Suppressor macrophage treated with lipopolysaccharide for 4 hours (primary cell): Measurements from ENCODE around the gene ZNF468.
"Not testable (repeated sequence)": the region's sequence is repeated elsewhere in the genome, so short reads cannot be mapped to it uniquely, and the experiment has no call there.

ENCODE experiments used
- DNase-seq: peaks from one replicate; pipeline ENCODE4 v3.0.0-alpha.2; 2020

The ZNF468 gene

GRCh38 chr19:52857378-52858191 lies at the start of gene ZNF468:
ZNF468 (minus strand) TSS chr19:52857619; CDS start chr19:52854272, 3,347 bp downstream.
- DNase-seq = peak; percentile 78

GRCh38 chr19:52904052-52904780 lies 46.8 kb upstream of the ZNF468 start:
- DNase-seq = not testable (repeated sequence)

- no peak for DNase-seq
Observed at GRCh38 chr19:52901842-52902241, 44.4 kb upstream of the ZNF468 start.

GRCh38 chr19:52898596-52898995 lies 41.2 kb upstream of the ZNF468 start:
- DNase-seq = not testable (repeated sequence)

GRCh38 chr19:52898101-52898500 lies 40.7 kb upstream of the ZNF468 start:
- DNase-seq = no peak

- DNase-seq = peak; percentile 97
Observed at GRCh38 chr19:52897138-52897935, 39.9 kb upstream of the ZNF468 start, which contains the start of gene ZNF320. ZNF320 (minus strand) TSS chr19:52897635; CDS start chr19:52890255, 7,380 bp downstream.

- DNase-seq = peak; percentile 19
Observed at GRCh38 chr19:52896431-52897137, 39.2 kb upstream of the ZNF468 start.

GRCh38 chr19:52891336-52891735 lies 33.9 kb upstream of the ZNF468 start:
- no peak for DNase-seq

GRCh38 chr19:52889931-52890330 lies 32.5 kb upstream of the ZNF468 start:
- no peak for DNase-seq

GRCh38 chr19:52889076-52889475 lies 31.7 kb upstream of the ZNF468 start:
- no peak for DNase-seq

GRCh38 chr19:52880895-52881389 lies 23.5 kb upstream of the ZNF468 start:
- DNase-seq = no peak

GRCh38 chr19:52872996-52873395 lies 15.6 kb upstream of the ZNF468 start:
- not testable (repeated sequence) for DNase-seq

GRCh38 chr19:52871466-52871865 lies 14.0 kb upstream of the ZNF468 start:
- DNase-seq = no peak

GRCh38 chr19:52868031-52868430 lies 10.6 kb upstream of the ZNF468 start:
- DNase-seq = not testable (repeated sequence)

- peak; percentile 2 for DNase-seq
Observed at GRCh38 chr19:52856540-52857377, 660 bp downstream of the ZNF468 start.

GRCh38 chr19:52847352-52847751 lies 10.1 kb downstream of the ZNF468 start:
- DNase-seq = not testable (repeated sequence)

- not testable (repeated sequence) for DNase-seq
Observed at GRCh38 chr19:52840825-52841465, 16.5 kb downstream of the ZNF468 start.

GRCh38 chr19:52834289-52834688 lies 23.1 kb downstream of the ZNF468 start:
- DNase-seq = not testable (repeated sequence)

- not testable (repeated sequence) for DNase-seq
Observed at GRCh38 chr19:52833541-52833940, 23.9 kb downstream of the ZNF468 start.

GRCh38 chr19:52829866-52830265 lies 27.6 kb downstream of the ZNF468 start:
- DNase-seq = not testable (repeated sequence)

GRCh38 chr19:52825765-52826164 lies 31.7 kb downstream of the ZNF468 start:
- no peak for DNase-seq
